ENCODE data around the gene TSPAN7.

Gene TSPAN7

GRCh38 chrX:38678821-38679220 is 117.5 kb downstream of the TSPAN7 start:
- Mint-ChIP-seq H3K4me3 (no peak overlapping the region), H3K4me1 (no peaks in the 10 kb centered on the region), H3K27me3 (peaks cover 53% of the 10 kb centered on the region), H3K36me3 (ENCODE audit: insufficient read depth) (no peaks in the 10 kb centered on the region), H3K9me3 (no peaks in the 10 kb centered on the region), H3K27ac (ENCODE audit: low read depth) (no peak overlapping the region)
- ATAC-seq (replicated peaks; ENCODE audit: extremely low read depth, poor library complexity, severe bottlenecking): no peak
- no peak for DNase-seq (ENCODE audit: low spot score in 2 of 2)

GRCh38 chrX:38679695-38680094 is 118.4 kb downstream of the TSPAN7 start:
- no peaks in the 10 kb centered on the region for H3K9me3 Mint-ChIP-seq
- H3K4me3 Mint-ChIP-seq: no peak overlapping the region
- ATAC-seq (replicated peaks; ENCODE audit: extremely low read depth, poor library complexity, severe bottlenecking): no peak
- no peak overlapping the region for H3K27ac Mint-ChIP-seq (ENCODE audit: low read depth)
- no peaks in the 10 kb centered on the region for H3K36me3 Mint-ChIP-seq (ENCODE audit: insufficient read depth)
- no peaks in the 10 kb centered on the region for H3K4me1 Mint-ChIP-seq
- no peak for DNase-seq (ENCODE audit: low spot score in 2 of 2)
- H3K27me3 Mint-ChIP-seq: peaks cover 44% of the 10 kb centered on the region

- ATAC-seq (replicated peaks; ENCODE audit: extremely low read depth, poor library complexity, severe bottlenecking): no peak
- no peak overlapping the region for H3K27ac Mint-ChIP-seq (ENCODE audit: low read depth)
Observed at GRCh38 chrX:38682095-38682494, 120.8 kb downstream of the TSPAN7 start.

GRCh38 chrX:38692961-38693360 is 131.6 kb downstream of the TSPAN7 start:
- no peaks in the 10 kb centered on the region for H3K4me1 Mint-ChIP-seq
- ATAC-seq (replicated peaks; ENCODE audit: extremely low read depth, poor library complexity, severe bottlenecking) (no peak), DNase-seq (ENCODE audit: low spot score in 2 of 2) (no peak)
- no peaks in the 10 kb centered on the region for H3K9me3 Mint-ChIP-seq
- H3K27me3 Mint-ChIP-seq: peaks cover 30% of the 10 kb centered on the region
- no peak overlapping the region for H3K27ac Mint-ChIP-seq (ENCODE audit: low read depth)
- H3K36me3 Mint-ChIP-seq (ENCODE audit: insufficient read depth): no peaks in the 10 kb centered on the region
- H3K4me3 Mint-ChIP-seq: no peak overlapping the region

More at GRCh38 chrX:38682095-38682494, 120.8 kb downstream of the TSPAN7 start:
- DNase-seq (ENCODE audit: low spot score in 2 of 2): no peak
- Mint-ChIP-seq H3K27me3 (peaks cover 28% of the 10 kb centered on the region), H3K4me1 (no peaks in the 10 kb centered on the region), H3K4me3 (no peak overlapping the region), H3K9me3 (no peaks in the 10 kb centered on the region), H3K36me3 (ENCODE audit: insufficient read depth) (no peaks in the 10 kb centered on the region)

GRCh38 chrX:38694394-38694793 is 133.1 kb downstream of the TSPAN7 start:
- no peak overlapping the region for H3K27ac Mint-ChIP-seq (ENCODE audit: low read depth)
- no peak overlapping the region for H3K4me3 Mint-ChIP-seq
- ATAC-seq (replicated peaks; ENCODE audit: extremely low read depth, poor library complexity, severe bottlenecking): no peak
- no peaks in the 10 kb centered on the region for H3K9me3 Mint-ChIP-seq
- peaks cover 30% of the 10 kb centered on the region for H3K27me3 Mint-ChIP-seq
- no peak for DNase-seq (ENCODE audit: low spot score in 2 of 2)
- no peaks in the 10 kb centered on the region for H3K4me1 Mint-ChIP-seq
- no peaks in the 10 kb centered on the region for H3K36me3 Mint-ChIP-seq (ENCODE audit: insufficient read depth)

- ATAC-seq (replicated peaks; ENCODE audit: extremely low read depth, poor library complexity, severe bottlenecking): no peak
Observed at GRCh38 chrX:38697461-38697860, 136.1 kb downstream of the TSPAN7 start.

GRCh38 chrX:38699121-38699520 is 137.8 kb downstream of the TSPAN7 start:
- no peaks in the 10 kb centered on the region for H3K36me3 Mint-ChIP-seq (ENCODE audit: insufficient read depth)
- H3K4me3 Mint-ChIP-seq: no peak overlapping the region
- H3K4me1 Mint-ChIP-seq: no peaks in the 10 kb centered on the region
- no peak for ATAC-seq (replicated peaks; ENCODE audit: extremely low read depth, poor library complexity, severe bottlenecking)
- no peaks in the 10 kb centered on the region for H3K9me3 Mint-ChIP-seq
- H3K27me3 Mint-ChIP-seq: peaks cover 23% of the 10 kb centered on the region
- no peak for DNase-seq (ENCODE audit: low spot score in 2 of 2)
- no peak overlapping the region for H3K27ac Mint-ChIP-seq (ENCODE audit: low read depth)

More at GRCh38 chrX:38697461-38697860, 136.1 kb downstream of the TSPAN7 start:
- H3K36me3 Mint-ChIP-seq (ENCODE audit: insufficient read depth): no peaks in the 10 kb centered on the region
- no peaks in the 10 kb centered on the region for H3K9me3 Mint-ChIP-seq
- no peak overlapping the region for H3K4me3 Mint-ChIP-seq
- no peak overlapping the region for H3K27ac Mint-ChIP-seq (ENCODE audit: low read depth)
- peaks cover 35% of the 10 kb centered on the region for H3K27me3 Mint-ChIP-seq
- no peak for DNase-seq (ENCODE audit: low spot score in 2 of 2)
- H3K4me1 Mint-ChIP-seq: no peaks in the 10 kb centered on the region

GRCh38 chrX:38699696-38700095 is 138.4 kb downstream of the TSPAN7 start:
- Mint-ChIP-seq H3K36me3 (ENCODE audit: insufficient read depth) (no peaks in the 10 kb centered on the region), H3K27me3 (peaks cover 23% of the 10 kb centered on the region), H3K4me3 (no peak overlapping the region), H3K9me3 (no peaks in the 10 kb centered on the region), H3K27ac (ENCODE audit: low read depth) (no peak overlapping the region), H3K4me1 (no peaks in the 10 kb centered on the region)
- ATAC-seq (replicated peaks; ENCODE audit: extremely low read depth, poor library complexity, severe bottlenecking) (no peak), DNase-seq (ENCODE audit: low spot score in 2 of 2) (no peak)

GRCh38 chrX:38701073-38701472 is 139.7 kb downstream of the TSPAN7 start:
- DNase-seq (ENCODE audit: low spot score in 2 of 2) (no peak), ATAC-seq (replicated peaks; ENCODE audit: extremely low read depth, poor library complexity, severe bottlenecking) (no peak)
- no peak overlapping the region for H3K4me3 Mint-ChIP-seq
- H3K27me3 Mint-ChIP-seq: peaks cover 23% of the 10 kb centered on the region
- no peaks in the 10 kb centered on the region for H3K9me3 Mint-ChIP-seq
- H3K36me3 Mint-ChIP-seq (ENCODE audit: insufficient read depth): no peaks in the 10 kb centered on the region
- H3K4me1 Mint-ChIP-seq: no peaks in the 10 kb centered on the region
- no peak overlapping the region for H3K27ac Mint-ChIP-seq (ENCODE audit: low read depth)

- no peaks in the 10 kb centered on the region for H3K4me1 Mint-ChIP-seq
- H3K27ac Mint-ChIP-seq (ENCODE audit: low read depth): no peak overlapping the region
- H3K27me3 Mint-ChIP-seq: peaks cover 27% of the 10 kb centered on the region
- DNase-seq (ENCODE audit: low spot score in 2 of 2) (no peak), ATAC-seq (replicated peaks; ENCODE audit: extremely low read depth, poor library complexity, severe bottlenecking) (no peak)
- H3K36me3 Mint-ChIP-seq (ENCODE audit: insufficient read depth): no peaks in the 10 kb centered on the region
- H3K4me3 Mint-ChIP-seq: no peak overlapping the region
- no peaks in the 10 kb centered on the region for H3K9me3 Mint-ChIP-seq
Observed at GRCh38 chrX:38704146-38704882, 143.0 kb downstream of the TSPAN7 start.

- no peak for DNase-seq (ENCODE audit: low spot score in 2 of 2)
- Mint-ChIP-seq H3K36me3 (ENCODE audit: insufficient read depth) (no peaks in the 10 kb centered on the region), H3K9me3 (no peaks in the 10 kb centered on the region), H3K27me3 (peaks cover 21% of the 10 kb centered on the region), H3K4me1 (no peaks in the 10 kb centered on the region), H3K4me3 (no peak overlapping the region), H3K27ac (ENCODE audit: low read depth) (no peak overlapping the region)
- no peak for ATAC-seq (replicated peaks; ENCODE audit: extremely low read depth, poor library complexity, severe bottlenecking)
Observed at GRCh38 chrX:38717871-38718270, 156.5 kb downstream of the TSPAN7 start.

GRCh38 chrX:38718311-38718710 is 157.0 kb downstream of the TSPAN7 start:
- Mint-ChIP-seq H3K4me3 (no peak overlapping the region), H3K27ac (ENCODE audit: low read depth) (no peak overlapping the region)
- ATAC-seq (replicated peaks; ENCODE audit: extremely low read depth, poor library complexity, severe bottlenecking): no peak

GRCh38 chrX:38726612-38727011 is 165.3 kb downstream of the TSPAN7 start:
- no peaks in the 10 kb centered on the region for H3K9me3 Mint-ChIP-seq
- no peaks in the 10 kb centered on the region for H3K36me3 Mint-ChIP-seq (ENCODE audit: insufficient read depth)
- H3K27me3 Mint-ChIP-seq: no peaks in the 10 kb centered on the region
- H3K4me3 Mint-ChIP-seq: no peak overlapping the region
- no peak for ATAC-seq (replicated peaks; ENCODE audit: extremely low read depth, poor library complexity, severe bottlenecking)
- DNase-seq (ENCODE audit: low spot score in 2 of 2): no peak
- no peaks in the 10 kb centered on the region for H3K4me1 Mint-ChIP-seq
- no peak overlapping the region for H3K27ac Mint-ChIP-seq (ENCODE audit: low read depth)

More at GRCh38 chrX:38718311-38718710, 157.0 kb downstream of the TSPAN7 start:
- Mint-ChIP-seq H3K27me3 (peaks cover 21% of the 10 kb centered on the region), H3K9me3 (no peaks in the 10 kb centered on the region), H3K4me1 (no peaks in the 10 kb centered on the region), H3K36me3 (ENCODE audit: insufficient read depth) (no peaks in the 10 kb centered on the region)
- DNase-seq (ENCODE audit: low spot score in 2 of 2): no peak

All from central memory CD8-positive, alpha-beta T cell (primary cell).